HepG2 (cell line): Measurements from ENCODE around the gene RILPL1. TPM values are rescaled to one million over a fixed set of nuclear protein-coding genes. Genes with fewer than 3 reads are reported as not detected.

Experiments used
- ATAC-seq: fragments of 200-7000 bp; cut with Tn5 transposase; 3 replicates; pipeline ENCODE4 v1.9.1; 2020; ENCODE audit warnings: mild to moderate bottlenecking, moderate library complexity
- BruUV-seq: library from RNA; stranded (reverse); fragments of 400-500 nt; replicated peaks from 2 replicates; lab custom pipeline; 2021; lab: Mats Ljungman, UMichigan
- CTCF ChIA-PET: fragments of 300-600 bp; formaldehyde crosslinking; extraction: SDS; loops from one replicate; lab custom pipeline; 2021; ENCODE audit warnings: low total read pairs, inconsistent platforms, low intra/inter-chr PET ratio; lab: Yijun Ruan, JAX
- POLR2A ChIA-PET: fragments of 350-600 bp; sonication (Branson Sonifier 250); formaldehyde crosslinking; loops from one replicate; lab custom pipeline; 2020; ENCODE audit warnings: antibody characterized with exemption, inconsistent platforms; lab: Yijun Ruan, JAX
- DNase-seq: peaks from one replicate; pipeline ENCODE4 v3.0.0-alpha.2; 2015; ENCODE audit warnings: low spot score
- FAIRE-seq: peaks from 3 replicates; lab custom pipeline; 2011; peaks lifted over from hg19 to GRCh38; lab: Jason Lieb, UNC
- H2AFZ ChIP-seq: one replicate; pipeline ENCODE4 v1.6.1; 2011; ENCODE audit warnings: low read length, inconsistent platforms
- H3K27ac ChIP-seq: fragments of 300-600 bp; 3 replicates; pipeline ENCODE4 v1.8.0; 2011; ENCODE audit warnings: mixed run types, mild to moderate bottlenecking, mixed read lengths, low read length, inconsistent platforms; ENCODE audit not compliant: insufficient read depth; ENCODE audit errors: extremely low read length
- H3K27me3 ChIP-seq, 2 experiments: fragments of 200-600 bp in 1 of 2; 2 replicates in 1 of 2; 3 replicates in 1 of 2; pipeline versions ENCODE4 v1.6.0 to v1.8.0; 2011; ENCODE audit warnings: low read length in 2 of 2, mild to moderate bottlenecking in 2 of 2, moderate library complexity in 2 of 2, inconsistent platforms in 1 of 2; ENCODE audit not compliant: insufficient read depth in 2 of 2, control insufficient read depth in 1 of 2
- H3K36me3 ChIP-seq, 2 experiments: fragments of 200-600 bp in 1 of 2; replicated peaks in 1 of 2; 2 replicates in 1 of 2; 3 replicates in 1 of 2; pipeline versions ENCODE4 v1.5.1 to v1.8.0; 2011; ENCODE audit warnings: low read length in 2 of 2, inconsistent platforms in 1 of 2; ENCODE audit not compliant: insufficient read depth in 2 of 2, control insufficient read depth in 1 of 2
- H3K4me1 ChIP-seq: 2 replicates; pipeline ENCODE4 v1.5.1; 2012; ENCODE audit warnings: low read length, inconsistent platforms; ENCODE audit not compliant: insufficient read depth
- H3K4me2 ChIP-seq: 2 replicates; pipeline ENCODE4 v1.6.0; 2011; ENCODE audit warnings: low read depth, low read length, inconsistent platforms
- H3K4me3 ChIP-seq, 3 experiments: fragments of 200-600 bp in 1 of 3; sonication (generic), shearing (Covaris generic) in 1 of 3; replicated peaks in 1 of 3; 2 replicates each; pipeline ENCODE4 v1.5.1; 2011 to 2016; ENCODE audit warnings: low read length in 3 of 3, inconsistent platforms in 2 of 3, low read depth in 2 of 3, mild to moderate bottlenecking in 2 of 3, control low read depth in 1 of 3, mixed read lengths in 1 of 3; ENCODE audit not compliant: insufficient read depth in 1 of 3
- H3K79me2 ChIP-seq: one replicate; pipeline ENCODE4 v1.6.1; 2011; ENCODE audit warnings: low read length, inconsistent platforms; ENCODE audit not compliant: insufficient read depth
- H3K9ac ChIP-seq: 2 replicates; pipeline ENCODE4 v1.6.0; 2011; ENCODE audit warnings: mild to moderate bottlenecking, low read depth, low read length, inconsistent platforms; ENCODE audit not compliant: insufficient read depth
- H3K9me3 ChIP-seq: 2 replicates; pipeline ENCODE4 v1.5.1; 2012; ENCODE audit warnings: mild to moderate bottlenecking, low read length
- H4K20me1 ChIP-seq: 2 replicates; pipeline ENCODE4 v1.6.0; 2011; ENCODE audit warnings: inconsistent platforms, mild to moderate bottlenecking, low read length, moderate library complexity; ENCODE audit not compliant: insufficient read depth
- ELF1 ChIP-seq: sonication (generic); formaldehyde crosslinking; IDR thresholded peaks from 2 replicates; pipeline ENCODE4 v1.4.0; 2020; ENCODE audit warnings: missing genetic modification reagents
- SOX6 ChIP-seq, 2 experiments: fragments of 450-650 bp in 1 of 2; sonication (generic) in 1 of 2; formaldehyde crosslinking in 1 of 2; IDR thresholded peaks; 2 replicates each; pipeline versions ENCODE4 v1.4.0 to v1.6.1; 2017 to 2020; ENCODE audit warnings: antibody characterized with exemption in 1 of 2, mild to moderate bottlenecking in 1 of 2, missing genetic modification reagents in 1 of 2
- TBX2 ChIP-seq: sonication (generic); formaldehyde crosslinking; IDR thresholded peaks from 2 replicates; pipeline ENCODE4 v1.5.0; 2020; ENCODE audit warnings: missing genetic modification reagents, mild to moderate bottlenecking, borderline replicate concordance
- ZBTB38 ChIP-seq: sonication (generic); formaldehyde crosslinking; IDR thresholded peaks from 2 replicates; pipeline ENCODE4 v1.5.1; 2020; ENCODE audit warnings: mild to moderate bottlenecking, missing genetic modification reagents
- ZMYM3 ChIP-seq: sonication (generic); formaldehyde crosslinking; IDR thresholded peaks from 2 replicates; pipeline ENCODE4 v1.5.1; 2020; ENCODE audit warnings: mild to moderate bottlenecking, missing genetic modification reagents
- ZNF768 ChIP-seq: sonication (generic); formaldehyde crosslinking; IDR thresholded peaks from 2 replicates; pipeline ENCODE4 v1.4.0; 2020; ENCODE audit warnings: missing genetic modification reagents
- ZNF777 ChIP-seq: sonication (generic); formaldehyde crosslinking; IDR thresholded peaks from 2 replicates; pipeline ENCODE4 v1.4.0; 2020; ENCODE audit warnings: missing genetic modification reagents
- WGBS: methylation state at CpG from one replicate; pipeline ENCODE4 v1.1.6; 2017; ENCODE audit warnings: low lambda C conversion rate; 5-methylcytosine and 5-hydroxymethylcytosine counted together
- in situ Hi-C: cut with HindIII; loops from 2 replicates; pipeline ENCODE4 v1.10.0; 2017; ENCODE audit warnings: low pct_unique_long_range_greater_than_20kb; ENCODE audit not compliant: extremely low pct_ligation_motif_present
- intact Hi-C: fragments of 100-400 bp; cut with micrococcal nuclease; formaldehyde crosslinking; loops from one replicate; pipeline ENCODE4 v1.10.0; 2022; ENCODE audit not compliant: unreplicated experiment
- polyA plus RNA-seq, 8 experiments: library from polyadenylated mRNA; depleted of rRNA in 3 of 8; stranded (reverse) in 7 of 8; unstranded in 1 of 8; fragments of >200 nt; fragmentation: Illumina TruSeq in 4 of 8; extraction: Trizol in 4 of 8; gene quantifications; 2 replicates each; pipeline versions ENCODE4 v1.2.1 to v1.2.3, GENCODE V29; 2011 to 2016; ENCODE audit warnings: low read depth in 4 of 8, missing spikeins in 1 of 8, mixed read lengths in 1 of 8; ENCODE audit not compliant: insufficient read depth in 1 of 8
- total RNA-seq, 5 experiments: library from RNA; depleted of rRNA; stranded (reverse); fragments of >200 nt; fragmentation: Illumina TruSeq; extraction: Trizol; gene quantifications; 2 replicates each; pipeline ENCODE4 v1.2.3, GENCODE V29; 2016; ENCODE audit warnings: low read depth in 1 of 5

RILPL1 gene
- total and polyA plus RNA-seq, 2 of the 13 experiments (the other 11 are each of a cell fraction or from before 2014, with no cell fraction given), result 5.8 to 28.4 TPM

DNA sequence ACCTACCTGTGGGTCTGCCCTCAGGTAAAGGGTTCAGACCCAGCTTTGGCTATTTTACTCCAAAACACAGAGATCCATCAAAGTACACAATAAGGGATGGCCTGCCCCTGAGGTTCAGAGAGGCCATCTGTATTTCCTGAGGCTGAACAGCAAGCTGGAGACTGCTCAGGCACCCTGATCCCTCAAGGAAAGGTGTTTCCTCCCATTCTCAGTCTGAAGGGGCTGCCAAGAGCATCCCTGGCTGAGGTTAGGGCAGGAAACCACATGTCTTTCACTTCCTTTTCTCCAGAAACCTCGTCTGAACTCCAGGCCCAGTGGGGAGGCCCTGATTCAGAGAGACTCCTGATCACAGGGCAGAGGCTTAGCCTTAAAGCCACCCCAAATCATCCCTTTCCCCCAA, 1.5 kb downstream of the RILPL1 start:
- H2AFZ ChIP-seq, result no peak overlapping the region
- 100% methylated on average over 1 of the region's 1 CpG for WGBS
- DNase-seq (no peak), FAIRE-seq (no peak), ATAC-seq (no peak)
- H3K4me2 ChIP-seq, result peak overlapping the region; percentile 89
- H3K4me3 ChIP-seq, result peak overlapping the region in 2 of 3 experiments; percentile 85 to 93; a peak in 4 of 6 replicates
- in situ Hi-C loops, result loop anchor here (5.0 kb wide), 1 partner anchor 50 kb away; the partner anchor contains the start of gene TMED2
- H3K9me3 ChIP-seq, result no peaks in the 10 kb centered on the region
- peaks cover 45% of the 10 kb centered on the region for H3K4me1 ChIP-seq
- ChIA-PET POLR2A (interaction anchor here (1.6 kb wide), 1 partner anchor 18 kb away, joined by 3 read pairs; no protein-coding TSS in a partner anchor), CTCF (no interaction called here)
- H3K9ac ChIP-seq, result peak overlapping the region; percentile 89; the same call in 1 of the 2 replicates
- H4K20me1 ChIP-seq, result peaks cover 4% of the 10 kb centered on the region; the same call in 1 of the 2 replicates
- H3K79me2 ChIP-seq, result peaks cover 18% of the 10 kb centered on the region
- H3K27me3 ChIP-seq, result no peaks in the 10 kb centered on the region
- peaks cover 2 to 4% of the 10 kb centered on the region in 2 experiments; a peak in 1 of 5 replicates for H3K36me3 ChIP-seq
- TSS peak; percentile 45 for BruUV-seq
- intact Hi-C loops, result no loop called here
- TF ChIP-seq SOX6 (IDR thresholded peaks at IDR 0.05), result no peak
- TF ChIP-seq SOX6 (CRISPR knock-in tag; IDR thresholded peaks at IDR 0.05), result no peak
- TF ChIP-seq ZNF768 (CRISPR knock-in tag), result peak; percentile 95
- no peak for TF ChIP-seq TBX2 (CRISPR knock-in tag)
- TF ChIP-seq ZMYM3 (CRISPR knock-in tag), result peak; percentile 45; the same call in 1 of the 2 replicates
- no peak for TF ChIP-seq ZNF777 (CRISPR knock-in tag)
- peak overlapping the region; percentile 76 for H3K27ac ChIP-seq

GRCh38 chr12:123531091-123531490, 2.4 kb downstream of the RILPL1 start:
- Histone ChIP-seq H3K4me3 (no peak overlapping the region), H3K4me2 (peak overlapping the region; percentile 89; the same call in 1 of the 2 replicates), H2AFZ (no peak overlapping the region), H3K27me3 (no peaks in the 10 kb centered on the region), H4K20me1 (peaks cover 7% of the 10 kb centered on the region; the same call in 1 of the 2 replicates), H3K9ac (no peak overlapping the region), H3K4me1 (peaks cover 54% of the 10 kb centered on the region), H3K79me2 (peaks cover 18% of the 10 kb centered on the region), H3K9me3 (no peaks in the 10 kb centered on the region), H3K27ac (no peak overlapping the region), H3K36me3 (peaks cover 2 to 4% of the 10 kb centered on the region in 2 experiments; a peak in 1 of 5 replicates)
- DNase-seq (no peak), FAIRE-seq (no peak), ATAC-seq (no peak)
- in situ Hi-C loops, result loop anchor here (5.0 kb wide), 1 partner anchor 51 kb away; the partner anchor contains the start of gene TMED2
- WGBS, result 77% methylated on average over 6 of the region's 7 CpGs
- intact Hi-C loops, result no loop called here
- ChIA-PET POLR2A (no interaction called here), CTCF (no interaction called here)
- BruUV-seq, result no TSS peak
- no peak for TF ChIP-seq ELF1 (CRISPR knock-in tag)
- peak; percentile 40; the same call in 1 of the 2 replicates for TF ChIP-seq ZBTB38 (CRISPR knock-in tag)
